H9 (cell line): Measurements from ENCODE around the gene CCL15. TPM values are rescaled to one million over a fixed set of nuclear protein-coding genes. Genes with fewer than 3 reads are reported as not detected.

ENCODE experiments used
- DNase-seq: peaks from one replicate; pipeline ENCODE4 v3.0.0-alpha.2; 2017
- H2AFZ ChIP-seq: one replicate; pipeline ENCODE4 v1.6.1; 2013; ENCODE audit warnings: mild to moderate bottlenecking, low read length, control low read depth, moderate library complexity
- H2AK5ac ChIP-seq: 2 replicates; pipeline ENCODE4 v1.6.1; 2013; ENCODE audit warnings: low read length, control low read depth, mixed read lengths; ENCODE audit not compliant: insufficient read length
- H2BK120ac ChIP-seq: one replicate; pipeline ENCODE4 v1.6.1; 2013; ENCODE audit warnings: low read depth, mild to moderate bottlenecking, low read length, control low read depth, inconsistent platforms; ENCODE audit not compliant: poor library complexity, severe bottlenecking
- H2BK12ac ChIP-seq: 2 replicates; pipeline ENCODE4 v1.6.1; 2013; ENCODE audit warnings: low read length, control low read depth, mixed read lengths, low read depth; ENCODE audit not compliant: insufficient read length
- H2BK15ac ChIP-seq: 2 replicates; pipeline ENCODE4 v1.6.1; 2013; ENCODE audit warnings: low read depth, low read length, control low read depth
- H2BK20ac ChIP-seq: one replicate; pipeline ENCODE4 v1.6.1; 2013; ENCODE audit warnings: low read depth, mild to moderate bottlenecking, low read length, control low read depth, inconsistent platforms; ENCODE audit not compliant: poor library complexity, severe bottlenecking
- H2BK5ac ChIP-seq: 2 replicates; pipeline ENCODE4 v1.6.1; 2013; ENCODE audit warnings: low read length, control low read depth, mixed read lengths; ENCODE audit not compliant: insufficient read length
- H3K14ac ChIP-seq: 2 replicates; pipeline ENCODE4 v1.6.1; 2013; ENCODE audit warnings: low read length, control low read depth; ENCODE audit not compliant: insufficient read depth
- H3K18ac ChIP-seq: 2 replicates; pipeline ENCODE4 v1.6.1; 2013; ENCODE audit warnings: low read depth, mild to moderate bottlenecking, mixed read lengths, low read length, control low read depth; ENCODE audit not compliant: insufficient read length
- H3K23ac ChIP-seq: 2 replicates; pipeline ENCODE4 v1.6.1; 2013; ENCODE audit warnings: low read length, control low read depth, mixed read lengths, low read depth; ENCODE audit not compliant: insufficient read length
- H3K23me2 ChIP-seq: 2 replicates; pipeline ENCODE4 v1.6.1; 2013; ENCODE audit warnings: low read depth, mild to moderate bottlenecking, mixed read lengths, low read length, control low read depth; ENCODE audit not compliant: insufficient read length, poor library complexity, severe bottlenecking
- H3K27ac ChIP-seq: 2 replicates; pipeline ENCODE4 v1.5.1; 2013; ENCODE audit warnings: low read length, control low read depth, mixed read lengths, low read depth; ENCODE audit not compliant: insufficient read length
- H3K27me3 ChIP-seq: 2 replicates; pipeline ENCODE4 v1.6.1; 2013; ENCODE audit warnings: low read length, control low read depth, inconsistent platforms; ENCODE audit not compliant: insufficient read depth
- H3K4ac ChIP-seq: 2 replicates; pipeline ENCODE4 v1.6.1; 2013; ENCODE audit warnings: low read depth, mild to moderate bottlenecking, control low read depth, inconsistent platforms, low read length, moderate library complexity
- H3K4me1 ChIP-seq: 2 replicates; pipeline ENCODE4 v1.6.1; 2013; ENCODE audit warnings: low read length, control low read depth, inconsistent platforms; ENCODE audit not compliant: insufficient read depth
- H3K4me2 ChIP-seq: 2 replicates; pipeline ENCODE4 v1.6.1; 2013; ENCODE audit warnings: low read length, control low read depth, mixed read lengths; ENCODE audit not compliant: insufficient read length, insufficient read depth
- H3K56ac ChIP-seq: 2 replicates; pipeline ENCODE4 v1.6.1; 2013; ENCODE audit warnings: low read depth, mild to moderate bottlenecking, mixed read lengths, low read length, control low read depth; ENCODE audit not compliant: insufficient read length
- H3K79me1 ChIP-seq: 2 replicates; pipeline ENCODE4 v1.6.1; 2013; ENCODE audit warnings: low read depth, mild to moderate bottlenecking, moderate library complexity, low read length, control low read depth, inconsistent platforms; ENCODE audit not compliant: insufficient read depth, poor library complexity, severe bottlenecking
- H3K79me2 ChIP-seq: 2 replicates; pipeline ENCODE4 v1.6.1; 2013; ENCODE audit warnings: low read length, control low read depth, inconsistent platforms; ENCODE audit not compliant: insufficient read depth
- H3K9ac ChIP-seq: 2 replicates; pipeline ENCODE4 v1.6.1; 2013; ENCODE audit warnings: low read length, control low read depth, mixed read lengths; ENCODE audit not compliant: insufficient read length; ENCODE audit errors: extremely low read depth
- H3K9me3 ChIP-seq: one replicate; pipeline ENCODE4 v1.6.1; 2013; ENCODE audit warnings: low read depth, low read length, inconsistent platforms; ENCODE audit not compliant: control insufficient read depth
- H3T11ph ChIP-seq: one replicate; pipeline ENCODE4 v1.6.1; 2013; ENCODE audit warnings: mild to moderate bottlenecking, low read length, control low read depth, inconsistent platforms
- H4K20me1 ChIP-seq: one replicate; pipeline ENCODE4 v1.6.1; 2013; ENCODE audit not compliant: control insufficient read depth, insufficient read length, insufficient read depth
- H4K5ac ChIP-seq: 2 replicates; pipeline ENCODE4 v1.6.1; 2013; ENCODE audit warnings: low read depth, mild to moderate bottlenecking, mixed read lengths, low read length, control low read depth; ENCODE audit not compliant: insufficient read length
- H4K8ac ChIP-seq: replicated peaks from 2 replicates; pipeline ENCODE4 v1.6.1; 2013; ENCODE audit warnings: low read length, control low read depth, mixed read lengths, low read depth; ENCODE audit not compliant: insufficient read length
- H4K91ac ChIP-seq: 2 replicates; pipeline ENCODE4 v1.6.1; 2013; ENCODE audit warnings: low read depth, mild to moderate bottlenecking, moderate library complexity, mixed read lengths, low read length, control low read depth; ENCODE audit not compliant: insufficient read length
- H3K27ac Mint-ChIP-seq, 3 experiments: 2 replicates in 2 of 3; 3 replicates in 1 of 3; pipeline ENCODE4 v1.8.0; 2020 to 2021; ENCODE audit warnings: mixed read lengths in 3 of 3, mild to moderate bottlenecking in 1 of 3, moderate library complexity in 1 of 3
- H3K27me3 Mint-ChIP-seq: 2 replicates; pipeline ENCODE4 v1.8.0; 2021; ENCODE audit warnings: low read depth, mild to moderate bottlenecking, moderate library complexity, mixed read lengths
- H3K36me3 Mint-ChIP-seq, 3 experiments: 2 replicates in 2 of 3; 3 replicates in 1 of 3; pipeline ENCODE4 v1.8.0; 2020 to 2021; ENCODE audit warnings: low read depth in 3 of 3, mixed read lengths in 3 of 3; ENCODE audit not compliant: insufficient read depth in 1 of 3
- H3K4me1 Mint-ChIP-seq, 2 experiments: 2 replicates each; pipeline ENCODE4 v1.8.0; 2020; ENCODE audit warnings: mixed read lengths in 2 of 2
- H3K4me3 Mint-ChIP-seq, 2 experiments: 2 replicates in 1 of 2; 3 replicates in 1 of 2; pipeline ENCODE4 v1.8.0; 2020 to 2021; ENCODE audit warnings: mild to moderate bottlenecking in 2 of 2, mixed read lengths in 2 of 2, moderate library complexity in 1 of 2
- H3K9me3 Mint-ChIP-seq, 2 experiments: 2 replicates in 1 of 2; 3 replicates in 1 of 2; pipeline ENCODE4 v1.8.0; 2020; ENCODE audit warnings: mild to moderate bottlenecking in 2 of 2, mixed read lengths in 2 of 2, moderate library complexity in 1 of 2
- CTCF ChIP-seq: fragments of 200-600 bp; sonication (generic); conservative IDR thresholded peaks from 3 replicates; pipeline ENCODE4 v1.8.0; 2021; ENCODE audit warnings: antibody characterized with exemption, mild to moderate bottlenecking
- WGBS: extraction: QIAGEN DNeasy Blood & Tissue Kit; methylation state at CpG from one replicate; pipeline ENCODE4 v1.1.7; 2013; ENCODE audit warnings: missing lambda C conversion rate, low lambda C conversion rate, mixed read lengths; ENCODE audit not compliant: insufficient read length; ENCODE audit errors: extremely low coverage; 5-methylcytosine and 5-hydroxymethylcytosine counted together
- total RNA-seq: library from RNA; stranded (reverse); gene quantifications from 2 replicates; pipeline ENCODE4 v1.2.1, GENCODE V29; 2021

The CCL15 gene
- total RNA-seq, 1 experiment from 2014 or later = not detected

- Histone ChIP-seq H4K20me1 (no peaks in the 10 kb centered on the region), H2BK12ac (no peak overlapping the region), H3K4me1 (no peaks in the 10 kb centered on the region), H3K23me2 (no peaks in the 10 kb centered on the region), H4K5ac (no peak overlapping the region), H3K27ac (no peak overlapping the region), H3K14ac (no peak overlapping the region), H2BK20ac (no peak overlapping the region), H2BK15ac (no peak overlapping the region), H2AFZ (no peak overlapping the region), H3T11ph (no peak overlapping the region), H3K9me3 (no peaks in the 10 kb centered on the region), H4K91ac (no peak overlapping the region), H4K8ac (no peak overlapping the region), H3K4me2 (no peak overlapping the region), H3K4ac (no peak overlapping the region), H2BK5ac (no peak overlapping the region), H2AK5ac (no peak overlapping the region), H3K56ac (no peak overlapping the region), H3K27me3 (no peaks in the 10 kb centered on the region), H3K79me1 (no peaks in the 10 kb centered on the region), H3K79me2 (no peaks in the 10 kb centered on the region), H2BK120ac (no peak overlapping the region), H3K23ac (no peak overlapping the region), H3K9ac (no peak overlapping the region), H3K18ac (no peak overlapping the region)
- no peak for DNase-seq
- Mint-ChIP-seq H3K9me3 (peaks cover 48 to 55% of the 10 kb centered on the region in 2 experiments), H3K4me3 (no peak overlapping the region), H3K27ac (no peak overlapping the region), H3K27me3 (peaks cover 16% of the 10 kb centered on the region), H3K36me3 (peaks cover 0 to 6% (median 5%) of the 10 kb centered on the region in 3 experiments; a peak in 6 of 7 replicates), H3K4me1 (no peaks in the 10 kb centered on the region)
- no CpG with 5 or more reads among the region's 2 CpGs for WGBS
- TF ChIP-seq CTCF = no peak
These were observed 9.8 kb upstream of the CCL15 start for GRCh38 chr17:36011201-36011600.
